ENCODE results near the gene ATP1B1.

Gene ATP1B1

GRCh38 chr1:169133228-169133576, 26.7 kb downstream of the ATP1B1 start:
- no peak for TF ChIP-seq CTCF (IDR thresholded peaks at IDR 0.05; ENCODE audit: low read length)
- no peak for TF ChIP-seq EZH2 (optimal IDR thresholded peaks at IDR 0.05; ENCODE audit: low read depth, low read length)
- no peak for TF ChIP-seq EZH2phosphoT487 (IDR thresholded peaks at IDR 0.05; ENCODE audit: low read length)
- H3K27me3 ChIP-seq (replicated peaks; ENCODE audit: insufficient read depth, low read length): no peaks in the 10 kb centered on the region
- H3K4me2 ChIP-seq (ENCODE audit: low read depth, low read length): no peak overlapping the region
- H3K79me2 ChIP-seq (ENCODE audit: low read length): no peaks in the 10 kb centered on the region
- no peak overlapping the region for H3K9ac ChIP-seq (ENCODE audit: low read length)
- H4K20me1 ChIP-seq (ENCODE audit: insufficient read depth, low read length): no peaks in the 10 kb centered on the region
- no peaks in the 10 kb centered on the region for H3K9me2 ChIP-seq (replicated peaks; ENCODE audit: insufficient read depth, low read length)
- no peaks in the 10 kb centered on the region for H3K4me1 ChIP-seq (ENCODE audit: low read length)
- DNase-seq: no peak
- H3K9me3 ChIP-seq (replicated peaks; ENCODE audit: insufficient read depth, low read length): no peaks in the 10 kb centered on the region
- H3K36me3 ChIP-seq (replicated peaks; ENCODE audit: insufficient read depth, low read length): no peaks in the 10 kb centered on the region
- no peaks in the 10 kb centered on the region for H3F3A ChIP-seq (ENCODE audit: insufficient read depth, low read length)
- H3K4me3 ChIP-seq (ENCODE audit: low read length): no peak overlapping the region
- H3K27ac ChIP-seq (ENCODE audit: low read length): no peak overlapping the region
- no peak overlapping the region for H2AFZ ChIP-seq (ENCODE audit: low read length)

- H3K4me1 ChIP-seq (ENCODE audit: low read length): no peaks in the 10 kb centered on the region
- TF ChIP-seq CTCF (IDR thresholded peaks at IDR 0.05; ENCODE audit: low read length) (peak; percentile 48), EZH2phosphoT487 (IDR thresholded peaks at IDR 0.05; ENCODE audit: low read length) (no peak)
- DNase-seq: no peak
- no peaks in the 10 kb centered on the region for H3K79me2 ChIP-seq (ENCODE audit: low read length)
- H3K9ac ChIP-seq (ENCODE audit: low read length): no peak overlapping the region
- H4K20me1 ChIP-seq (ENCODE audit: insufficient read depth, low read length): no peaks in the 10 kb centered on the region
- H3F3A ChIP-seq (ENCODE audit: insufficient read depth, low read length): no peaks in the 10 kb centered on the region
- no peaks in the 10 kb centered on the region for H3K27me3 ChIP-seq (replicated peaks; ENCODE audit: insufficient read depth, low read length)
- no peaks in the 10 kb centered on the region for H3K9me2 ChIP-seq (replicated peaks; ENCODE audit: insufficient read depth, low read length)
- no peak overlapping the region for H3K27ac ChIP-seq (ENCODE audit: low read length)
- no peak overlapping the region for H3K4me2 ChIP-seq (ENCODE audit: low read depth, low read length)
- no peaks in the 10 kb centered on the region for H3K9me3 ChIP-seq (replicated peaks; ENCODE audit: insufficient read depth, low read length)
- no peak overlapping the region for H3K4me3 ChIP-seq (ENCODE audit: low read length)
- H2AFZ ChIP-seq (ENCODE audit: low read length): no peak overlapping the region
- H3K36me3 ChIP-seq (replicated peaks; ENCODE audit: insufficient read depth, low read length): no peaks in the 10 kb centered on the region
These were observed 27.5 kb downstream of the ATP1B1 start for GRCh38 chr1:169133801-169134502.

- no peak overlapping the region for H3K27ac ChIP-seq (ENCODE audit: low read length)
- no peaks in the 10 kb centered on the region for H3K9me2 ChIP-seq (replicated peaks; ENCODE audit: insufficient read depth, low read length)
- no peaks in the 10 kb centered on the region for H3K79me2 ChIP-seq (ENCODE audit: low read length)
- H3K27me3 ChIP-seq (replicated peaks; ENCODE audit: insufficient read depth, low read length): no peaks in the 10 kb centered on the region
- H2AFZ ChIP-seq (ENCODE audit: low read length): no peak overlapping the region
- no peaks in the 10 kb centered on the region for H3K9me3 ChIP-seq (replicated peaks; ENCODE audit: insufficient read depth, low read length)
- no peaks in the 10 kb centered on the region for H4K20me1 ChIP-seq (ENCODE audit: insufficient read depth, low read length)
- no peak overlapping the region for H3K9ac ChIP-seq (ENCODE audit: low read length)
- DNase-seq: no peak
- TF ChIP-seq CTCF (IDR thresholded peaks at IDR 0.05; ENCODE audit: low read length): no peak
- TF ChIP-seq EZH2phosphoT487 (IDR thresholded peaks at IDR 0.05; ENCODE audit: low read length): no peak
- no peak for TF ChIP-seq EZH2 (optimal IDR thresholded peaks at IDR 0.05; ENCODE audit: low read depth, low read length)
- no peak overlapping the region for H3K4me3 ChIP-seq (ENCODE audit: low read length)
- no peaks in the 10 kb centered on the region for H3K36me3 ChIP-seq (replicated peaks; ENCODE audit: insufficient read depth, low read length)
- no peak overlapping the region for H3K4me2 ChIP-seq (ENCODE audit: low read depth, low read length)
- H3F3A ChIP-seq (ENCODE audit: insufficient read depth, low read length): no peaks in the 10 kb centered on the region
- H3K4me1 ChIP-seq (ENCODE audit: low read length): no peaks in the 10 kb centered on the region
These were observed 30.9 kb downstream of the ATP1B1 start for GRCh38 chr1:169137357-169137756.

Data from MM.1S (cell line).